OCI-LY7 (cell line): ENCODE data around the gene ARPC1B.

Experiments used
- EZH2phosphoT487 ChIP-seq: fragments of 200-600 bp; sonication (generic); IDR thresholded peaks from 2 replicates; pipeline ENCODE4 v1.6.1; 2018; ENCODE audit warnings: low read depth, borderline replicate concordance, mild to moderate bottlenecking, mixed run types, antibody characterized with exemption, low read length, moderate library complexity, mixed read lengths
- TF ChIP-seq, protein P1 (sequence below): fragments of 200-600 bp; sonication (generic); conservative IDR thresholded peaks from 2 replicates; pipeline ENCODE4 v1.5.1; 2014; ENCODE audit warnings: mild to moderate bottlenecking, antibody characterized with exemption, low read length, moderate library complexity, mixed read lengths

DNA sequence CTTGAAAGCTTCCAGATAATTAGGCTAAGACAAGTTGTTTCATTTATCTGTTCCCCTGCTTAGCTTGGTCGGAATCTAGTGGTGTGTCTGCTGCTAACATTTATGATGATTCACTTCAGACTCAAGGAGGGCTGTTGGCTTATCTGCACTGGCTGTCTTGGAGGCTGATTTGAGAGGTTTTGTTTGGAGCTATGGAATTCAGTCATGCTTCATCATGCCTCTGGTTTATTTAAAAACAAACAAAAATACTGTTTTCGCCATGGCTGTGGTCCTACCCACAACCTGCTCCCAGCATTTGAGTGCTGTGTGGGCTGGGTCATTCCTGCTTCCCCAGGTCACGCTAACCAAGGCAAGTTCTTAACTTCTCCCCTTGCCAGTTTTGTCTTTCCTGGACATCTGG lies 11.7 kb upstream of the ARPC1B start:
- TF ChIP-seq, protein P1, sequence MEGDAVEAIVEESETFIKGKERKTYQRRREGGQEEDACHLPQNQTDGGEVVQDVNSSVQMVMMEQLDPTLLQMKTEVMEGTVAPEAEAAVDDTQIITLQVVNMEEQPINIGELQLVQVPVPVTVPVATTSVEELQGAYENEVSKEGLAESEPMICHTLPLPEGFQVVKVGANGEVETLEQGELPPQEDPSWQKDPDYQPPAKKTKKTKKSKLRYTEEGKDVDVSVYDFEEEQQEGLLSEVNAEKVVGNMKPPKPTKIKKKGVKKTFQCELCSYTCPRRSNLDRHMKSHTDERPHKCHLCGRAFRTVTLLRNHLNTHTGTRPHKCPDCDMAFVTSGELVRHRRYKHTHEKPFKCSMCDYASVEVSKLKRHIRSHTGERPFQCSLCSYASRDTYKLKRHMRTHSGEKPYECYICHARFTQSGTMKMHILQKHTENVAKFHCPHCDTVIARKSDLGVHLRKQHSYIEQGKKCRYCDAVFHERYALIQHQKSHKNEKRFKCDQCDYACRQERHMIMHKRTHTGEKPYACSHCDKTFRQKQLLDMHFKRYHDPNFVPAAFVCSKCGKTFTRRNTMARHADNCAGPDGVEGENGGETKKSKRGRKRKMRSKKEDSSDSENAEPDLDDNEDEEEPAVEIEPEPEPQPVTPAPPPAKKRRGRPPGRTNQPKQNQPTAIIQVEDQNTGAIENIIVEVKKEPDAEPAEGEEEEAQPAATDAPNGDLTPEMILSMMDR: no peak
- TF ChIP-seq EZH2phosphoT487: no peak
